HCT116 (cell line): ENCODE data around the gene APOBEC3A. TPM values are rescaled to one million over a fixed set of nuclear protein-coding genes. Genes with fewer than 3 reads are reported as not detected.

Experiments used
- ATAC-seq: fragments of 200-7000 bp; cut with Tn5 transposase; 2 replicates; pipeline ENCODE4 v1.9.1; 2020; ENCODE audit warnings: mild to moderate bottlenecking, moderate library complexity
- BruUV-seq: library from RNA; stranded (reverse); fragments of 400-500 nt; replicated peaks from 2 replicates; lab custom pipeline; 2021; lab: Mats Ljungman, UMichigan
- CTCF ChIA-PET: fragments of 300-600 bp; sonication (Branson Sonifier 250); formaldehyde crosslinking; loops from one replicate; lab custom pipeline; 2021; ENCODE audit warnings: antibody characterized with exemption; lab: Charles Lee
- POLR2A ChIA-PET: fragments of 300-600, 350-600 bp; sonication (Branson Sonifier 250); formaldehyde crosslinking; loops from one replicate; lab custom pipeline; 2021; ENCODE audit warnings: antibody characterized with exemption; lab: Charles Lee
- RAD21 ChIA-PET, 2 experiments: fragments of 300-600 bp; sonication (Branson Sonifier 250); formaldehyde crosslinking; loops; one replicate each; lab custom pipeline; 2023; ENCODE audit warnings: low total read pairs in 2 of 2; ENCODE audit not compliant: uncharacterized antibody in 2 of 2, unreplicated experiment in 2 of 2, low non-redundant PET in 1 of 2; lab: Charles Lee
- DNase-seq: peaks from one replicate; pipeline ENCODE4 v3.0.0-alpha.2; 2010; ENCODE audit warnings: low read depth, low spot score
- H2AFZ ChIP-seq: fragments of 200-600 bp; shearing (Covaris generic), sonication (generic); 2 replicates; pipeline ENCODE4 v1.6.1; 2017; ENCODE audit warnings: low read depth, mixed run types, mixed read lengths, antibody characterized with exemption, low read length; ENCODE audit not compliant: poor library complexity, severe bottlenecking
- H3K27ac ChIP-seq: 2 replicates; pipeline ENCODE4 v1.5.1; 2012; ENCODE audit warnings: low read depth, low read length
- H3K27me3 ChIP-seq: fragments of 200-600 bp; sonication (generic); 2 replicates; pipeline ENCODE4 v1.6.1; 2016; ENCODE audit warnings: mixed run types, low read length, mixed read lengths; ENCODE audit not compliant: insufficient read depth
- H3K36me3 ChIP-seq, 2 experiments: fragments of 200-500 bp in 1 of 2; fragments of 200-600 bp in 1 of 2; sonication (Bioruptor generic) in 1 of 2; sonication (generic) in 1 of 2; 2 replicates each; pipeline versions ENCODE4 v1.5.1 to v1.6.1; 2014 to 2016; ENCODE audit warnings: low read length in 2 of 2, inconsistent platforms in 1 of 2, mixed read lengths in 1 of 2, mixed run types in 1 of 2; ENCODE audit not compliant: insufficient read depth in 2 of 2, control insufficient read depth in 1 of 2
- H3K4me1 ChIP-seq, 2 experiments: fragments of 200-600 bp in 1 of 2; sonication (generic) in 1 of 2; 2 replicates each; pipeline versions ENCODE4 v1.5.1 to v1.6.1; 2012 to 2017; ENCODE audit warnings: low read length in 2 of 2, inconsistent platforms in 1 of 2, mild to moderate bottlenecking in 1 of 2, mixed read lengths in 1 of 2, mixed run types in 1 of 2, moderate library complexity in 1 of 2; ENCODE audit not compliant: insufficient read depth in 2 of 2, control insufficient read depth in 1 of 2
- H3K4me2 ChIP-seq: fragments of 200-600 bp; sonication (generic); 2 replicates; pipeline ENCODE4 v1.6.1; 2017; ENCODE audit warnings: mixed run types, low read length, mixed read lengths
- H3K4me3 ChIP-seq, 2 experiments: fragments of 200-600 bp in 1 of 2; sonication (generic) in 1 of 2; replicated peaks in 1 of 2; 2 replicates each; pipeline ENCODE4 v1.5.1; 2011 to 2016; ENCODE audit warnings: low read length in 2 of 2, control low read depth in 1 of 2, low read depth in 1 of 2, mild to moderate bottlenecking in 1 of 2, mixed read lengths in 1 of 2, mixed run types in 1 of 2
- H3K79me2 ChIP-seq: fragments of 200-600 bp; sonication (generic); 2 replicates; pipeline ENCODE4 v1.6.1; 2017; ENCODE audit warnings: mild to moderate bottlenecking, mixed run types, low read length, moderate library complexity, mixed read lengths; ENCODE audit not compliant: insufficient read depth
- H3K9ac ChIP-seq: fragments of 200-600 bp; sonication (generic); 2 replicates; pipeline ENCODE4 v1.6.1; 2016; ENCODE audit warnings: low read length, mixed read lengths
- H3K9me2 ChIP-seq: fragments of 200-600 bp; sonication (generic), shearing (Covaris generic); 2 replicates; pipeline ENCODE4 v1.6.1; 2017; ENCODE audit warnings: mixed run types, mild to moderate bottlenecking, moderate library complexity; ENCODE audit not compliant: insufficient read depth
- H3K9me3 ChIP-seq, 2 experiments: fragments of 200-500 bp in 1 of 2; fragments of 200-600 bp in 1 of 2; sonication (Bioruptor generic) in 1 of 2; sonication (generic) in 1 of 2; 2 replicates each; pipeline ENCODE4 v1.6.1; 2014 to 2017; ENCODE audit warnings: low read length in 2 of 2, mixed read lengths in 2 of 2, inconsistent platforms in 1 of 2, low read depth in 1 of 2, mild to moderate bottlenecking in 1 of 2, mixed run types in 1 of 2, moderate library complexity in 1 of 2; ENCODE audit not compliant: control insufficient read depth in 1 of 2, insufficient read depth in 1 of 2
- H4K20me1 ChIP-seq: fragments of 200-600 bp; sonication (generic), shearing (Covaris generic); 2 replicates; pipeline ENCODE4 v1.6.1; 2017; ENCODE audit warnings: mixed run types, mild to moderate bottlenecking, moderate library complexity; ENCODE audit not compliant: insufficient read depth
- ATF3 ChIP-seq: IDR thresholded peaks from 2 replicates; pipeline ENCODE4 v1.6.1; 2012
- CTCF ChIP-seq, 3 experiments: fragments of 200-600 bp in 1 of 3; sonication (generic) in 1 of 3; IDR thresholded peaks in 2 of 3; conservative IDR thresholded peaks in 1 of 3; 2 replicates each; pipeline ENCODE4 v1.5.1; 2012 to 2017; ENCODE audit warnings: low read depth in 2 of 3, low read length in 2 of 3, antibody characterized with exemption in 1 of 3, borderline replicate concordance in 1 of 3, control low read depth in 1 of 3, mild to moderate bottlenecking in 1 of 3, mixed read lengths in 1 of 3, mixed run types in 1 of 3, moderate library complexity in 1 of 3; ENCODE audit not compliant: insufficient read depth in 1 of 3
- EGR1 ChIP-seq: IDR thresholded peaks from 2 replicates; pipeline ENCODE4 v1.6.1; 2012; ENCODE audit warnings: low read depth
- ELF1 ChIP-seq: IDR thresholded peaks from 2 replicates; pipeline ENCODE4 v1.6.1; 2012; ENCODE audit warnings: low read depth, borderline replicate concordance
- FOSL1 ChIP-seq: IDR thresholded peaks from 2 replicates; pipeline ENCODE4 v1.6.1; 2012; ENCODE audit warnings: low read depth
- JUND ChIP-seq: IDR thresholded peaks from 2 replicates; pipeline ENCODE4 v1.6.1; 2012
- POLR2A ChIP-seq: IDR thresholded peaks from 2 replicates; pipeline ENCODE4 v1.7.0; 2011; ENCODE audit warnings: borderline replicate concordance; ENCODE audit not compliant: insufficient read depth, insufficient read length; ENCODE audit errors: extremely low read depth
- POLR2AphosphoS5 ChIP-seq: IDR thresholded peaks from 2 replicates; pipeline ENCODE4 v1.6.1; 2011; ENCODE audit warnings: mild to moderate bottlenecking, low read depth, low read length, moderate library complexity
- SIN3A ChIP-seq: IDR thresholded peaks from 2 replicates; pipeline ENCODE4 v1.6.1; 2012; ENCODE audit warnings: low read depth
- SP1 ChIP-seq: IDR thresholded peaks from 2 replicates; pipeline ENCODE4 v1.6.1; 2012; ENCODE audit warnings: low read depth
- SRF ChIP-seq: IDR thresholded peaks from 2 replicates; pipeline ENCODE4 v1.6.1; 2012; ENCODE audit warnings: low read depth
- intact Hi-C: fragments of 100-400 bp; cut with micrococcal nuclease; formaldehyde crosslinking; loops from 2 replicates; pipeline ENCODE4 v1.10.0; 2022
- total RNA-seq: library from RNA; stranded (reverse); gene quantifications from one replicate; pipeline ENCODE4 v1.2.1, GENCODE V29; 2021; ENCODE audit not compliant: unreplicated experiment

The APOBEC3A gene
- total RNA-seq, 1 experiment from 2014 or later: not detected

GRCh38 chr22:38937541-38937940, 19.9 kb upstream of the APOBEC3A start:
- H3K36me3 ChIP-seq: no peaks in the 10 kb centered on the region
- CTCF ChIA-PET: no interaction called here
- ATAC-seq: no peak
- no TSS peak for BruUV-seq
- H3K4me2 ChIP-seq: no peak overlapping the region
- no peaks in the 10 kb centered on the region for H4K20me1 ChIP-seq
- POLR2A ChIA-PET: no interaction called here
- no peaks in the 10 kb centered on the region for H3K9me3 ChIP-seq
- H2AFZ ChIP-seq: no peak overlapping the region
- H3K4me1 ChIP-seq: peaks cover 24 to 26% of the 10 kb centered on the region in 2 experiments
- no peak overlapping the region for H3K9ac ChIP-seq
- no peak for DNase-seq
- no peaks in the 10 kb centered on the region for H3K9me2 ChIP-seq
- TF ChIP-seq POLR2A: no peak
- TF ChIP-seq ELF1: no peak
- no peak for TF ChIP-seq EGR1
- TF ChIP-seq FOSL1: no peak
- no peak for TF ChIP-seq JUND
- no peak for TF ChIP-seq SRF
- no peak for TF ChIP-seq ATF3
- RAD21 ChIA-PET: no interaction called here
- no peaks in the 10 kb centered on the region for H3K27me3 ChIP-seq
- intact Hi-C loops: no loop called here
- no peak overlapping the region for H3K4me3 ChIP-seq
- no peaks in the 10 kb centered on the region for H3K79me2 ChIP-seq
- H3K27ac ChIP-seq: no peak overlapping the region

- ChIA-PET CTCF (no interaction called here), POLR2A (no interaction called here), RAD21 (no interaction called here)
- no peaks in the 10 kb centered on the region for H3K9me3 ChIP-seq
- no peak overlapping the region for H3K4me3 ChIP-seq
- ATAC-seq (no peak), DNase-seq (no peak)
- H3K27ac ChIP-seq: no peak overlapping the region
- TF ChIP-seq SP1: no peak
- no peak for TF ChIP-seq POLR2AphosphoS5
- TF ChIP-seq SIN3A: no peak
- no peak for TF ChIP-seq CTCF (IDR thresholded peaks at IDR 0.05 in 2 of 3, conservative IDR thresholded peaks at IDR 0.05 in 1 of 3; ENCODE audit: borderline replicate concordance in 1 of 3, insufficient read depth in 1 of 3, low read depth in 2 of 3, low read length in 2 of 3)
- TF ChIP-seq ELF1: no peak
- intact Hi-C loops: no loop called here
- H4K20me1 ChIP-seq: no peaks in the 10 kb centered on the region
- no peak overlapping the region for H3K4me2 ChIP-seq
- H2AFZ ChIP-seq: no peak overlapping the region
- no TSS peak for BruUV-seq
- H3K4me1 ChIP-seq: peaks cover 24 to 26% of the 10 kb centered on the region in 2 experiments
- no peaks in the 10 kb centered on the region for H3K9me2 ChIP-seq
- H3K27me3 ChIP-seq: no peaks in the 10 kb centered on the region
- no peaks in the 10 kb centered on the region for H3K36me3 ChIP-seq
- no peak overlapping the region for H3K9ac ChIP-seq
- no peaks in the 10 kb centered on the region for H3K79me2 ChIP-seq
Measured at GRCh38 chr22:38938221-38938620, 19.2 kb upstream of the APOBEC3A start.
